Measurements from ENCODE around the gene C2orf81. TPM values are rescaled to one million over a fixed set of nuclear protein-coding genes. Genes with fewer than 3 reads are reported as not detected.

Gene C2orf81
- total RNA-seq, 2 donors from 2014 or later, result 1.7 to 1.9 TPM

GRCh38 chr2:74384051-74384450 lies 37.4 kb downstream of the C2orf81 start:
- no peaks in the 10 kb centered on the region for H3K27me3 ChIP-seq (replicated peaks; ENCODE audit: insufficient read depth)
- H3K9me3 ChIP-seq, result no peaks in the 10 kb centered on the region
- no peak overlapping the region for H3K4me3 ChIP-seq
- no peak for TF ChIP-seq CTCF (IDR thresholded peaks at IDR 0.05)
- H3K36me3 ChIP-seq, result no peaks in the 10 kb centered on the region
- peaks cover 19 to 73% of the 10 kb centered on the region in 2 donors for H3K4me1 ChIP-seq (ENCODE audit: control insufficient read depth in 1 of 2, low read depth in 2 of 2)
- DNase-seq (ENCODE audit: low spot score) (no peak), ATAC-seq (ENCODE audit: insufficient number of reproducible peaks, low FRiP score, low read depth) (no peak)
- H3K27ac ChIP-seq, result peak overlapping the region; percentile 16 to 68

- no peak overlapping the region for H3K4me3 ChIP-seq
- no peaks in the 10 kb centered on the region for H3K9me3 ChIP-seq
- peaks cover 19 to 65% of the 10 kb centered on the region in 2 donors for H3K4me1 ChIP-seq (ENCODE audit: control insufficient read depth in 1 of 2, low read depth in 2 of 2)
- H3K27ac ChIP-seq, result peak overlapping the region; percentile 16 to 68
- ATAC-seq (ENCODE audit: insufficient number of reproducible peaks, low FRiP score, low read depth), result no peak
- no peak for DNase-seq (ENCODE audit: low spot score)
- no peaks in the 10 kb centered on the region for H3K36me3 ChIP-seq
- TF ChIP-seq CTCF (IDR thresholded peaks at IDR 0.05), result no peak
- no peaks in the 10 kb centered on the region for H3K27me3 ChIP-seq (replicated peaks; ENCODE audit: insufficient read depth)
Measured at GRCh38 chr2:74383254-74383653, 38.2 kb downstream of the C2orf81 start.

GRCh38 chr2:74381751-74382150 lies 39.7 kb downstream of the C2orf81 start:
- Histone ChIP-seq H3K27me3 (replicated peaks; ENCODE audit: insufficient read depth) (no peaks in the 10 kb centered on the region), H3K9me3 (no peaks in the 10 kb centered on the region), H3K36me3 (peaks cover 11% of the 10 kb centered on the region), H3K4me3 (no peak overlapping the region), H3K4me1 (ENCODE audit: control insufficient read depth in 1 of 2, low read depth in 2 of 2) (peaks cover 15 to 51% of the 10 kb centered on the region in 2 donors), H3K27ac (no peak overlapping the region)
- TF ChIP-seq CTCF (IDR thresholded peaks at IDR 0.05), result no peak
- ATAC-seq (ENCODE audit: insufficient number of reproducible peaks, low FRiP score, low read depth) (no peak), DNase-seq (ENCODE audit: low spot score) (no peak)

GRCh38 chr2:74379851-74380789 lies 41.3 kb downstream of the C2orf81 start, which contains the start of gene DCTN1:
Gene DCTN1, minus strand, starts transcription at chr2:74380311. Its CDS starts 274 bp downstream, at chr2:74380037.
- H3K4me1 ChIP-seq (ENCODE audit: control insufficient read depth in 1 of 2, low read depth in 2 of 2), result peaks cover 18 to 53% of the 10 kb centered on the region in 2 donors
- DNase-seq (ENCODE audit: low spot score), result no peak

More at GRCh38 chr2:74379851-74380789, 41.3 kb downstream of the C2orf81 start, which contains the start of gene DCTN1:
- no peaks in the 10 kb centered on the region for H3K9me3 ChIP-seq
- H3K4me3 ChIP-seq, result peak within 1 kb of the TSS; percentile 69
- peaks cover 14% of the 10 kb centered on the region for H3K36me3 ChIP-seq
- no peak for ATAC-seq (ENCODE audit: insufficient number of reproducible peaks, low FRiP score, low read depth)
- no peak for TF ChIP-seq CTCF (IDR thresholded peaks at IDR 0.05)
- H3K27me3 ChIP-seq (replicated peaks; ENCODE audit: insufficient read depth), result no peaks in the 10 kb centered on the region
- no peak within 1 kb of the TSS for H3K27ac ChIP-seq

Data from thoracic aorta (tissue), 2 donors.